NCI-H524 (cell line): Measurements from ENCODE around the gene RASA4.
"Not testable (repeated sequence)": the region's sequence is repeated elsewhere in the genome, so short reads cannot be mapped to it uniquely, and the experiment has no call there.

ENCODE experiments used
- DNase-seq, 2 experiments: peaks; one replicate each; lab custom pipeline; 2025; lab: John Stamatoyannopoulos, UW

RASA4 gene

DNA sequence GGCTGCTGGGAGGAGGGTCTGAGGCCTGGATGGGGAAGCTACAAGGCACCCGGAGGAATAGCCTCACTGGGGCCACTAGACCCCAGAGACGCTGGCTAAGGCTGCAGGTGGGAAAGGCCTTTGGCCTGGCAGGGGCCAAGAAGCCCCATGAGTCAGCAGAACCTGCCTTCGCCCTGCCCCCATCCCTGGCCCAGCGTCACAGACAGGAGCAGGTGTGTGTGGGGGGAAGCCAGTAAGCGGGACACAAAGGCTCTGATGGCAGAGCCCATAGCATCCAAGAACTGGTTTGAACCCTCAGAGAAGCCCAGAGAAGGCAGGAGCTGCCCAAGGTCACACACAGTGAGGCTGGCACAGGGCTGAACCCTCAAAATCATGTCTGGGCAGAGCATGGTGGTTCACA is 9.7 kb downstream of the RASA4 start:
- not testable (repeated sequence) for DNase-seq

DNA sequence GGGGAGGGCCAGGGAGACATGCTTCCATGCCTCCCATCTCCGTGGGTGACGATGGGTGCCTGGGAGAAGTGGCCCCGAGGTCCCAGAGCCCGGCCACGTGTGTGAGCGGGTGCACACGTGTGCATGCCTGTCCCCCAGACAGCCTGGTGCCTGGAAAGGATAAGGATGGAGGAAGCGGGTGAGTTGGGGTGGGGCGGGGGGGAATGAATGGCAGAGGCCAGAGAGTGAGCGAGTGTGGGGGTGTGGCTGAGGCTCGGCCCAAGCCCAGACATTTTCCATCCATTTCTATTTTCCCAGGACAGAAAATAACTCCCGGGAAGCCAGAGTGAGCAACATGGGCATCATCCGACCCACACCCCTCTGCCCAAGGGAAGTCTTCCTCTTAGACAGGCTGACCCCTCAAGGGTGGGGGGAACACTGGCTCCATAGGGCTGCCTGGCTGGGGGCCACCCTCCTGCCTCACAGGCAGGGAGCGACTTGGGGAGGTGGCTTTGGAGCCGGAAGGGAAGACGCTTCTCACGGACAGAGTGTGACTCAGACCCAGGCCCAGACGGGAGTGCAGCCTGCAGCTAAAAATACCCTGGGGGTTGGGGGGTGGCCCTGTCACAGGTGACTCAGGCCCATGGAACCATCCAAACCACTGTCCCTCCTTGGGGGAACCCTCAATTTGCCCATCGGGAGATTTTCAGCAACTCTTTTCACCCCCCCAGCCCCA is 12.0 kb downstream of the RASA4 start:
- not testable (repeated sequence) for DNase-seq

DNA sequence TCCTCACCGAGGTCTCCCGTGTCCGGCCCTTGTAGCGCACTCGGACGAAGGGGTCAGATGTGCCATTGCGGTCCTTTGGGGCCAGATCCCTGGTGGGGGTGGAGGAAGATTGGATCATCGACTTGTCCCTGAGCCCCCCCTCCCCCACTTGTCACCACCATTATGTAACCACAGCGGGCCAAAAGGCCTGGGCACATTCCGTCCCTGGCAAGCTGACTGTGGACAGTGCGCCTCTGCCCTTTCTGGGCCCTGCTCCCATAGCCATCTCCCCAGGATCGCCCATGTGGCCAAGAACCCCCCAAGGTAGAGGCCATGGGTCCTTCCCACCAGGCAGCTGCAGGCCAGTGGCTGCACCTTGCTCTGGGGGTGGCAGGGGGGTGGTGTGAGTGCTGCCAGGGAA is 14.2 kb downstream of the RASA4 start:
- not testable (repeated sequence) for DNase-seq

DNA sequence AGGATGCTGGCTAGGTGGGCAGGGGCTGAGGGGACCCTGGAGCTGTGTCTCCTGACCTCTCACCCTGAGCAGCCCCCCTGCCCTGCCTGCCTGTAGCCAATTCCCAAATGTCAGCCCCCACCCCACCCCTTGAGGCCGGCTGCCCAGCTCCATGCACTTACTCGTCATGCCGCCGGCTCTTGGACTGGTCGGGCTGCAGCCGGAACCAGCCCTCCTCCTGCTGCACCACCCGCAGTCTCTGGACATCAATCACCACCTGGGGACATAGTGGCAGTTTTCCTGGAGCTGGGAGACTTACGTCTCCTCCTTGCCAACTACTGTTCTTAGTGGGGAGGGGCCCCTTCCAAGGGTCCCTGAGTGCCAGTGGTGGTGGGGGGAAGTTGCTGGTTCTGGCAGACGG is 16.9 kb downstream of the RASA4 start:
- not testable (repeated sequence) for DNase-seq

DNA sequence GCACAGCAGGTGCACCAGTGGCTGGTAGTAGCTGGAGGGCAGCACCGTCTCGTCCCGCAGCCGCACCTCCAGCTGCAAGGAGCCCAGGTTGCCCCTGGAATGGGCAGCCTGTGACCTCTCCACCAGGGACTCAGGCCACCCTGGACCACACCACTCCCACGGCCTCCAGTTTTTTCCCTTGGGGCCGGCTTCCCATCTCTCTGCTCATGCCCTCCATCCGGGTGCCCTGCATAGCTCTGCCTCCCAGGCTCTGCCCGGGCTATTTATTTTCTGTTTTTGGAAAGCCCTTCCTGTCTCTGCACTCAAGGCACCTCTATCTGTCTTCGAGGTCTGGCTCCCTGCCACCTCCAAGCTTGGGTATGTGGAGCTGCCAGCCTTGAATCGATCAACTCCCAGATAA is 20.5 kb downstream of the RASA4 start:
- DNase-seq, result not testable (repeated sequence)

DNA sequence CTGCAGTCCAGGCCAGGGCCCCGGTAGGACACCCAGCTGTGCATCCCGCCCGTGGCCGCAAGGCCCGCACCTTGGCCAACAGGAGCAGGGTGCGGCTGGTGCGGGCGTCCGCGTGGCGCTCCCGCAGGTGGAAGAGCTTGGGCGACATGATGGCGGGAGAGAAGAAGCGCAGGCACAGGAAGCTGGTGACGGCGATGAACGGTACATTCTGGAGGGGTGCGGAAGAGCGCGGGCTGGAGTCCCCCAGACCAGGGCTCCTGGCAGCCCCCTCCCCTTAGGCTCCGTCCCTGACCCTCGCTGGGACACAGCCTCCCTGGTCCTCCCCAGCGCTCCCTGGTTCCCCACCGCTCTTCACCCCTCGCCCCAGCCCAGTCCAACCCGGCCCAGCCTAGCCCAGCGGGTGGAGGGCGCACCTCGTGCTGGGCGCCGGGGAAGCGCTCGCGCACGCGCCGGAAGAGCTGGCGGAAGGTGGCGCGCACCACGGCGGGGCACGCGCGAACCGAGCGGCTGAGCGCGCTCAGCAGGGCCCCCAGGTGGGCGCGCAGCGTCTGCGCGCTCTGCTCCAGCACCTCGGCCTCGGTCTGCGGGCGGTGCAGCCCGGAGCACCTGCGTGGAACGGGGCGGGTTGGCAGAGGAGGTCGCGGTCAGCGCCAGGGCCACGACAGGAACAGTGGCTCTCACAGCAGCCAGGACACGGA is 22.8 kb downstream of the RASA4 start:
- not testable (repeated sequence) for DNase-seq

DNA sequence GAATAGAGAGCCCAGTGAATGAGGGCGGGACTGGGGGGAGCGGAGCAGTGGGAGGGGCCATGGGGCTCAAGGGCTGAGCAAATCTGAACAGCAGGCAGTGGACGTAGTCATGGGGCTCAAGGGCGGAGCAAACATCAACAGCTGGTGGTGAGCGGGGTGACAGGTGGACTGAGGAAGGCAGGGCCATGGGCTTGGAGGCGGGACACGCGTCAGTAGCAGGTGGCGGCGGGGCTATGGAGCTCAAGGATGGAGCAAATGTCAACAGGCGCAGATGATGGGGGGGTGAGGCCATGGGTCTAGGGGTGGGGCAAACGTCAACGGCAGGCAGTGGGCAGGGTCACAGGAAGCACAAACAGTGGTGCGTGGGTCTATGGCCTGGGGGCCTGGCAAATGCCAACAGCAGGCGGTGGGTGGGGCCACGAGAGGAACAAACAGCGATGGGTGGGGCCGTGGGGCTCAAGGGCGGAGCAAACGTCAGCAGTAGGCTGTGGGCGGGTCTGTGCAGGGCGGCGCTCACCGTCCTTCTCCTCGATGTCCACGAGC is 24.0 kb downstream of the RASA4 start:
- not testable (repeated sequence) for DNase-seq

DNA sequence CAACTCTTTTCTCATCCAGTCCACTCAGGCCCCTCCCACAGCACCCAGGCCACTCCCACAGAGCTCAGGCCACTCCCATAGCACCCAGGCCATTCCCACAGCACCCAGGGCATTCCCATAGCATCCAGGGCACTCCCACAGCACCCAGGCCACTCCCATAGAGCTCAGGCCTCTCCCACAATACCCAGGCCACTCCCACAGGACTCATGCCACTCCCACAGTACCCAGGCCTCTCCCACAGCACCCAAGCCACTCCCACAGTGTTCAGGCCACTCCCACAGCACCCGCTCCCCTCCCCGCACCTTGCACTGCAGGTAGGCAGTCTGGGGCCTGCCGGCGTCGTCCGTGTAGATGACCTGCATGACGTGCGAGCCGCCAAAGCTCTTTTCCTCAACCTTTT is 26.7 kb downstream of the RASA4 start:
- not testable (repeated sequence) for DNase-seq

DNA sequence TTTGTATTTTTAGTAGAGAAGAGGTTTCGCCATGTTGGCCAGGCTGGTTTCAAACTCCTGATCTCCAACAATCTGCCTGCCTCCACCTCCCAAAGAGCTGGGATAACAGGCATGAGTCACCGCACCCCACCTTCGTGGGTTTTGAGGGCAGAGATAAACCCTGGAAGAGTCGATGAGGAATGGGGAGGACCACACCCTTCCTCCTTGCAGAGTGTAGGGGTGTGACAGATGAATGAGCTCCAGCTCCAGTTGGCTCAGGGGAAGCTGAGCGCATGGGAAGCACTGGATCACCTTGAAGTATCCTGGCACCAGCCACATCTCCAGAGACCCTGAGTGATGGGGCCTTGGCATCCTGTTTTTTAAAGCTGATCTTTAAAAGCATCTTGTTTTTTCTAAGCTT is 33.1 kb downstream of the RASA4 start:
- DNase-seq, result not testable (repeated sequence)

DNA sequence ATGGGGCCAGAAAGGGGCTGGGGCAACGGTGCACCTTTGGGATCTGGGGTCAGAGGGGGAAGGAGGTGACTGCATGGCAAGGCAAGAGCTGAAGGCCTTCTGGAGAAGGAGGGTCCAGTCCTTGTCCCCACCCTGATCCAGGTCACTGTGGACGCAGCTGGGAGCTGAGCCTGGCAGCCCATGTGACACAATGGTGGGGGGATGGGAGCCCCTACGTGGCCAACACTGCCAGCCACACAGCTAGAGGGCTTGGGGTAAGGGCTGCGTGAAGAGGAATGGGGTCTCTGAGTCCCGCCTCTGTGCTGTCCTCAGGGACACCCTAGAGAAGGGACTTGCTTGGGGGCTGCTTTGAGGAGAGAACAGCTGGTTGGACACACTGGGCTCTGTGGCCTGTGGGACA is 34.8 kb downstream of the RASA4 start:
- not testable (repeated sequence) for DNase-seq

DNA sequence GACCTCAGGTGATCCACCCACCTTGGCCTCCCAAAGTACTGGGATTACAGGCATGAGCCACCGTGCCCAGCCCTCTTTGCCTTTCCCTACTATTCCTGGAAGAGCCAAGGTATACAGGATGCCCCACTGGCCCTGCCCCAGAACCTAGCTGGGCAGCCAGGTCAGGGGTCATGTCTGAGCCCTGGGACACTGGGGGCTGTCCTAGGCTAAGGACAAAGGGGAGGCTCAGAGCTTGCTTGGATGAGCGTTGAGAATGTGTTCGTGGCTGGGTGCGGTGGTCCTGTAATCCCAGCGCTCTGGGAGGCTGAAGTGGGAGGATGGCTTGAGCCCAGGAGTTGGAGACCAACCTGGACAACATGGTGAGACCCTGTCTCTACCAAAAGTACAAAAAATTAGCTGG is 38.1 kb downstream of the RASA4 start:
- not testable (repeated sequence) for DNase-seq

DNA sequence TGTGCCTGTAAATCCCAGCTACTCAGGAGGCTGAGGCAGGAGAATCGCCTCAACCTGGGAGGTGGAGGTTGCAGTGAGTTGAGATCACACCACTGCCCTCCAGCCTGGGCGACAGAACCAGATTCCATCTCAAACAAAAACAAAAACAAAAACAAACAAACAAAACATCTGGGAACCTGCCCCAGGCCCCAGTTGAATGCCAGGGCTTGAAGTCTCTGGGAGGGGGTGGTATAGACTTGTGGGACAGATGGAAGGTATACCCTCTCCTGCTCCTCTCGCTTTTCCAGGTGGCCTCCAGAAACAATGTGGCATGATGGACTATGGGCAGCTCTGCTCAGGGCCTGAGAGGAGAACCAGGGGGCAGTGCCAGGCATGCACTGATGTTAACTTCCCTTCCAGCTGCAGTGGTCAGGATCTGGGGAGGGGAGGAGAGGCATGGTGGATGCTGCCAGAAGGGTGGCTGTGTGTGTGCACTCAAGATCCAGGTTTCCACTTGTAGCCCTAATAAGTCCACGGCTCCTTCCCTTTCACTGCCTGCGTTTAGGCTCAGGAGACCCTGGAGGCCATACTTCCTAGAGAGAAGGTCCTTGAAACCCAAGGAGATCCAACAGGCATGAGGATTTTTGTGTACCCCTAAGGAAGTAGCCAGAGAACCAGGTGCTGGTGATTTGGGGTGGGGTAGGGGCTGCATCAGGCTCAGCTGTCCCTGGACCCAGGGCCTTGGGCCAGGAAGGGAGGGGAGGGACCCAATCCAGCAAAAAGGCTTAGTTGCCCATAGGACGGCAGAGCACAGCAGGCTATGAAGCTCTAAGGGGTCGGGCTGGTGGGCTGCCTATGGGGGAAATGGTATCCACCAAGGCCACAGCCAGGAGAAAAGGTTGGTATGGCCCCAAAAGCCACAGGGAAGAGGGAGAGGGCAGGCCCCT is 39.0 kb downstream of the RASA4 start:
- DNase-seq, result not testable (repeated sequence)

DNA sequence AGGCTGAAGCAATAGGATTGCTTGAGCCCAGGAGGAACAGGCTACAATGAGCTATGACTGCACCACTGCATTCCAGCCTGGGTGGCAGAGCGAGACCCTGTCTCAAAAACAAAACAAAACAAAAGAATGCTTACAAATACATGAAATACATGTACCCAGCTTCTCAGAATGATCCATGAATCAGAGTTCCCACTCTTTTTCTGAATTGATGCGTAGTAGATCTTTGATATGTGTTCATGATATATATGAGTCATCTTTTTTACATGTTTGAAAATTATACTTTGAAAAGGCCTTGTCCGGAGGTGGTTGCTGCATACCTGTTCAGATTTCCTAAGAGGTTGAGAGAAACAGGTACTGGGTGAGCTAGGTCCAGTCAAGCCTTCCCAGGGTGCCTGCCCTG is 40.2 kb downstream of the RASA4 start:
- not testable (repeated sequence) for DNase-seq

DNA sequence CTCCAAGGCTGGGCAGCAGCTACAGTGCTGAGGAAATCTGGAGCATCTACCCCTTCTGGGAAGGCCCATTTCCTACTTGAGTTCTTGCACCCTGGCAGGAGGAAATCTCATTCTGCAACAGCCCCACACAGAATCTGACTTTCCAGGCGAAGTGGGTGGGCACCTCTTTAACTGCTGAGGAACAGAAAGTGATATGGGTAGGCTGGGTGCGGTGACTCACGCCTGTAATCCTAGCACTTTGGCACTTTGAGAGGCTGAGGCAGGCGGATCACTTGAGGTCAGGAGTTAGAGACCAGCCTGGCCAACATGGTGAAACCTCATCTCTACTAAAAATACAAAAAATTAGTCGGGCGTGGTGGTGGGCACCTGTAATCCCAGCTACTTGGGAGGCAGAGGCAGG is 41.9 kb downstream of the RASA4 start:
- not testable (repeated sequence) for DNase-seq

DNA sequence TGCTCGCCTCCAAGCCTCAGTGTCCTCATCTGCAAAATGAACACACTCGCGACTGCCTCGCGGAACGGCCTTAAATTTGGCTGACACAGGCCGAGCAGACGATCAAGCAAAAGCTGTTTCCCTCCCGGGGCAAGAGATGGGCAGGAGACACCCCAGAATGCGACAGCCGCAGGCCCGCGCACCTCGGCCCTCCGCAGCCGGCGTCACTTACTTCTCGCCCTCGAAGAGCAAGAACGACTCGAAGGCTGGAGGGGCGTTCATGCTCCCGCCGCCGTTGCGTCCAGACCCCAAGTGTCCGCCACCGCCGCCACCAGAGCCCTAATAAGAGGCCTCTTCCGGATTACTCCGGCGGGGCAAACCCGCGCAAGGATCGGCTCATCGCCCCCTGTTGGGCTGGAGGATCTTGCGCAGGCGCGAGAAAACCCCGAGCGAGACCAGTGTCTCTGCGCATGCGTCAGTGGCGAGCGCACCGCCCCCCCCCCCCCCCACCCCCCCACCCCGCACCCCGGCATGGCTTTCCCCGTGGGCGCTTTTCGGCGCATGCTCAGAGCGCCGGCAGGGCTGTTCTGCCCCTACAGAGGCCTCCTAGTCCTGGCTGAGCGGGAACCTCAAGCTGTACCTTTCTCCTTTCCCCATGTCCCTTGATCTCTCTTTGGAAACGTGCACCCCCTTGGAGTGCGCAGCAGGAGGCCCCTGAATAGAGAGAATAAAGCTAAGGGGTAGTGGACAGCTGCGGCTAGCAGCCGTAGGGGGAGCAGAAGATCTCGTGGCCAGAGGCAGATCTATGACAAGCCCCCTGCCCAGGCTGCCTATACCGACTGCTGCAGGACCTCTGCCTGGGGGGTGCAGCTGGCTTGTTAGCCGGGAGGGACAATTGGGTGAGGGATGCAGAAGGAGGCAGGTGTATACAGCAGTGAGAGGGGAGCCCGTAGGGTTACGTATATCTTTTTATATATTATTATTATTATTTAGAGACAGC is 44.0 kb downstream of the RASA4 start, which contains the start of gene POLR2J3:
Gene POLR2J3 (minus strand): TSS at position 323 of the 979 bp plus-strand sequence. CDS start 62 bp downstream, at position 261.
- DNase-seq, result not testable (repeated sequence)

DNA sequence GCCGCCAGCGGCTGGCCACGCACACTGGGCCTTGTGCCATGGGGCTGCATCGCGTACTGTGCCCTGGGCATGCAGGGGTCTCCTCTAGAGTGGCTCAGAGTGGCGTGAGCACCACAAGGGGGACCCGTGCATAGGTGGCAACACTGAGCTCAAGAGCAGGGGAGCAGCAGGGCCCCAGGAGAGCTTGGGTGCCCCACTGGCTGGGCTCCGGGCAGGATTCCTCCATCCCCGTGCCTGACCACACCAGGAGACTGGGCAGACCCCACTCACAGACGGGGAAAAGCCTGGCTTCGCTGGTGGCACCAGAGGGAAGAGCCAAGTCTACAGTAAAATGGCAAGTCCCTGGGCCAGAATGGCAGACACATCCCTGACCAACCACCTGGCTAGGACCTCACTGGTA is 47.9 kb downstream of the RASA4 start:
- DNase-seq, result not testable (repeated sequence)

DNA sequence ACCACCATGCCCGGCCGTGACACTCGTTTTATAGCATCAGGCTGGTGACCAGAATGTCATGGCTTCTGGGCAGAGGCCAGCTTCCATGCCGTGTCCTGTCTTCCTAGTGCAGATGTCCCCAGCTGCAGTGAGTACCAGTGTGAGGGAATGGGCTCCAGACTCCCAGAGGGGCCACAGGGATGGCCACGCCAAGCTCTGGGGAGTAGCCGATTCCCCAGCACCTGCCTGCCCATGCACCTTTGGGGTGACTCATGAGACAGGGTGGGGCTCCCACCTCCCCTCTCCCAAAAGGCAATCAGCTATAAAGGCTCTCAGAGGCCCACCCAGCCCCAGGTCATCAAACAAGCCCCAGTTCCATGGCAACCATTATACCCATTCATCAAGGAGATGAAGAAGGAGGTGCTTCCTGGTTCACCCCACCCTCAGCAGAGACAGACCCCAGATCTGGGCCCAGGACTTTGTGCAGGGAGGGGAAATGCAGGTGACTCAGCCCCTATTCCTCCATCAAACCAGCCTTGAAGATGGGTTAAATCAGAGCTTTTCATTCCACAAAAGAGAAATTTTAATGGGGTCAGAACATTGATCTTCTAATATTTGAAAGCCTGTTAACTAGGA is 65.6 kb downstream of the RASA4 start, which contains the start of gene SPDYE2:
Gene SPDYE2 (plus strand): TSS at position 419 of the 615 bp plus-strand sequence. CDS start 2,030 bp downstream, outside the sequence.
- DNase-seq, result not testable (repeated sequence)

DNA sequence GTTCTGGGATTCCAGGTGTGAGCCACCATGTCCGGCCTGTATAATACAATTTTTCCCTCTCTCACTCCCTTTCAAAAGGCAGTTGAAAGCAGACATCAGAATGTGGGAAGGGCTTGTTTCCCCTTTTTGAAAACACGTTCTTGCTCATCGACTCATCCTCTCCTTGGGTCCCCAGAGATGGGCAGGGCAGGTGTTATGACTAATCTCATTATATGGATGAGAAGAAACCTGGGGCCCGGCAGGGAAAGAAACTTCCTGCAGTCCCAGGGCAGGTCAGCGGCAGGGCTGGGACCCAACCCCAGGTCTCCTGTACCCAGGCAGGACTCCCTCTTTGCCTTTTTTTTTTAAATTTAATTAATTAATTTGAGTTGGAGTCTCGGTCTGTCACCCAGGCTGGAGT is 70.2 kb downstream of the RASA4 start:
- not testable (repeated sequence) for DNase-seq

DNA sequence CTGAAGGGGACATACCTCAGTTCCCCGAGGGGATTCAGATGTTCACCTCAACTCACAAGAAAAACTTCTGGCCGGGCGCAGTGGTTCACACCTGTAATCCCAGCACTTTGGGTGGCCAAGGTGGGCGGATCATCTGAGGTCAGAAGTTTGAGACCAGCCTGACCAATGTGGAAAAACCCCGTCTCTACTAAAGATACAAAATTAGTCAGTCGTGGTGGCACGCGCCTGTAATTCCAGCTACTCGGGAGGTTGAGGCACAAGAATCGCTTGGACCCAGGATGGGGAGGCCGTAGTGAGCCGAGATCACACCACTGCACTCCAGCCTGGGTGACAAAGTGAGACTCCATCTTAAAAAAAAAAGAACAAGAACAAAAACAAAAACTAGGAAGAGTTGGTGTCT is 71.3 kb downstream of the RASA4 start:
- not testable (repeated sequence) for DNase-seq

DNA sequence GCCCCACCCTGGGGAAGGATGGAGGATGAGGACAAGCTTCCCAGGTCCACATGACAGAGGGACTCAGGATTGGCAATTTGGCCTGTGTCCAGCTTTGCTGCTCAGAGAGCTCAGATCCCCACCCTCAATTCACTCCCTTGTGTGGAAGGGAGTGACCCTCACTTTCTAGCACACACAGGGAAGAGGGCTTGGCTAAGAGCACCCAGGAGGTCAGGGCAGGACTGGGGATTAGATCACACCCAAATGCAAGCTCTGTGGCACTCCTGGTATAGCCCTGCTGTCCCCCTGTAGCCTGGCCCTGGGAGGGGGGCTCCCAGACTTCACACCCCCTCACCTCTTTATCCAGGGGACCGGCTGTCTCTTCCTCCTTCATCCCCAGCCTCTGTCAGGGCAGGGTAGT is 72.2 kb downstream of the RASA4 start:
- DNase-seq, result not testable (repeated sequence)
